IPS DF 6.9 (cell line): ENCODE results near the gene POLR2A.

Experiments
- DNase-seq: peaks from one replicate; pipeline ENCODE4 v3.0.0-alpha.2; 2013; ENCODE audit warnings: low read depth, low spot score
- H3K27ac ChIP-seq: one replicate; pipeline ENCODE4 v1.5.1; 2013; ENCODE audit warnings: low read length, control low read depth
- H3K27me3 ChIP-seq: 2 replicates; pipeline ENCODE4 v1.6.1; 2013; ENCODE audit warnings: mild to moderate bottlenecking, low read length; ENCODE audit not compliant: control insufficient read depth, insufficient read depth
- H3K36me3 ChIP-seq: 2 replicates; pipeline ENCODE4 v1.6.1; 2013; ENCODE audit warnings: low read length; ENCODE audit not compliant: control insufficient read depth, insufficient read depth
- H3K4me1 ChIP-seq: 2 replicates; pipeline ENCODE4 v1.6.1; 2013; ENCODE audit warnings: low read length; ENCODE audit not compliant: control insufficient read depth, insufficient read depth
- H3K4me3 ChIP-seq: 2 replicates; pipeline ENCODE4 v1.5.1; 2013; ENCODE audit warnings: mild to moderate bottlenecking, low read length
- H3K9me3 ChIP-seq: 2 replicates; pipeline ENCODE4 v1.6.1; 2013; ENCODE audit warnings: low read length, inconsistent platforms; ENCODE audit not compliant: control insufficient read depth, insufficient read depth
- WGBS: extraction: QIAGEN DNeasy Blood & Tissue Kit; methylation state at CpG from one replicate; pipeline ENCODE4 v1.1.7; 2013; ENCODE audit warnings: mixed read lengths, missing lambda C conversion rate; ENCODE audit not compliant: insufficient read length, insufficient coverage; 5-methylcytosine and 5-hydroxymethylcytosine counted together

POLR2A gene

DNA sequence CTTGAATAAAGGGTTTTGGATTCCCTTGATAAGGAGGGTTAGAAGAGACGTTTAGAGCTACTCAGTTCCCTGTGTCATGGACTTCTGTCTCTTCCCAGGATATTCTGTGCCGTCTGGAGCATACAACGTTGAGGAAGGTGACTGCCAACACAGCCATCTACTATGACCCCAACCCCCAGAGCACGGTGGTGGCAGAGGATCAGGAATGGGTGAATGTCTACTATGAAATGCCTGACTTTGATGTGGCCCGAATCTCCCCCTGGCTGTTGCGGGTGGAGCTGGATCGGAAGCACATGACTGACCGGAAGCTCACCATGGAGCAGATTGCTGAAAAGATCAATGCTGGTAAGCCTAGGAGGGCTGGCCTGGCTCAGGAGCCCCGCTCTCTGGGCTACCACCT is 24.7 kb downstream of the POLR2A start:
- H3K9me3 ChIP-seq = no peaks in the 10 kb centered on the region
- DNase-seq = no peak
- H3K27ac ChIP-seq = no peak overlapping the region
- no peak overlapping the region for H3K4me3 ChIP-seq
- no peaks in the 10 kb centered on the region for H3K4me1 ChIP-seq
- no CpG with 5 or more reads among the region's 9 CpGs for WGBS
- H3K27me3 ChIP-seq = no peaks in the 10 kb centered on the region
- H3K36me3 ChIP-seq = peaks cover 55% of the 10 kb centered on the region

DNA sequence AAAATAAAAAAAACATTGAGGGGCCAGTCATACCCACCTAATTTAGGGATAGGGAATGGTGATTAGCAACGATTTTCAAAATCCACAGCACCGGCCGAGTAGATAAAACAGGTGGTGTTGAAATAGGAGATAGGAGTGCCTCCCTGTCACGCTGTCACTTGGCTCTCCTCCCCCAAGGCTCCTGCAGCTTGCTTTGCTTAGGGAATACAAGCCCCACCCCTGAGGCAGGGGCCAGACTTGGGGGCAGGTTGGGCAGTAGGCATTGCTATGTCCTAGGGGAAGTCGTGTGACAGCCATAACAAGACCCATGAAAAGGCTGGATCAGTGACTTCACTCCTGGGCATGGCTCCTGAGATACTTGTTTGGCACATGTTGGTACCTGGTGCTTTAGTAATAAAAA is 25.8 kb downstream of the POLR2A start:
- no peak for DNase-seq
- H3K27ac ChIP-seq = no peak overlapping the region
- peaks cover 59% of the 10 kb centered on the region for H3K36me3 ChIP-seq
- H3K9me3 ChIP-seq = no peaks in the 10 kb centered on the region
- H3K4me3 ChIP-seq = no peak overlapping the region
- no peaks in the 10 kb centered on the region for H3K27me3 ChIP-seq
- no peaks in the 10 kb centered on the region for H3K4me1 ChIP-seq
- no CpG with 5 or more reads among the region's 5 CpGs for WGBS

DNA sequence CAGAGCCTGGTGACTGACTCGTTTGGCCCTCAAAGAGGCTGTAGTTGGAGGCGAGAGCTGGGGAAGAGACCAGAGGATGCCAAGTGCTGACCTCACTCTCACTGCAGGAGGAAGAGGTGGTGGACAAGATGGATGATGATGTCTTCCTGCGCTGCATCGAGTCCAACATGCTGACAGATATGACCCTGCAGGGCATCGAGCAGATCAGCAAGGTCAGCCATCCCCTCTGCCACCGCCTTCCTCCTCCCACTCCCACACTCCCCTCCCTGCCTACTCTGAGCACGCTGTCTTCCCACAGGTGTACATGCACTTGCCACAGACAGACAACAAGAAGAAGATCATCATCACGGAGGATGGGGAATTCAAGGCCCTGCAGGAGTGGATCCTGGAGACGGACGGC is 26.9 kb downstream of the POLR2A start:
- Histone ChIP-seq H3K4me3 (no peak overlapping the region), H3K27me3 (no peaks in the 10 kb centered on the region), H3K36me3 (peaks cover 59% of the 10 kb centered on the region), H3K4me1 (no peaks in the 10 kb centered on the region), H3K27ac (no peak overlapping the region), H3K9me3 (no peaks in the 10 kb centered on the region)
- DNase-seq = no peak
- no CpG with 5 or more reads among the region's 10 CpGs for WGBS

DNA sequence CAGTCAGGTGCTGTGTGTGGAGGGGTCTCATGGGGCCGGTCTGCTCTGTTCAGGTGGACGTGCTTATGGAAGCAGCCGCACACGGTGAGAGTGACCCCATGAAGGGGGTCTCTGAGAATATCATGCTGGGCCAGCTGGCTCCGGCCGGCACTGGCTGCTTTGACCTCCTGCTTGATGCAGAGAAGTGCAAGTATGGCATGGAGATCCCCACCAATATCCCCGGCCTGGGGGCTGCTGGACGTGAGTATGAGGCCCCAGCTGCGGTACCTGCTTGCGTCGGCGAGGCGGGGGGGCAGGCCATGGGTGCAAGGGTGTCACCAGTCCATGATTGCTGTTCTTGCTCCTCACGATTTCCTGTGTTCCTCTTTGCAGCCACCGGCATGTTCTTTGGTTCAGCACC is 27.9 kb downstream of the POLR2A start:
- no peak for DNase-seq
- H3K27me3 ChIP-seq = no peaks in the 10 kb centered on the region
- no peaks in the 10 kb centered on the region for H3K4me1 ChIP-seq
- peaks cover 54% of the 10 kb centered on the region for H3K36me3 ChIP-seq
- H3K27ac ChIP-seq = no peak overlapping the region
- no peaks in the 10 kb centered on the region for H3K9me3 ChIP-seq
- WGBS = no CpG with 5 or more reads among the region's 15 CpGs
- no peak overlapping the region for H3K4me3 ChIP-seq

DNA sequence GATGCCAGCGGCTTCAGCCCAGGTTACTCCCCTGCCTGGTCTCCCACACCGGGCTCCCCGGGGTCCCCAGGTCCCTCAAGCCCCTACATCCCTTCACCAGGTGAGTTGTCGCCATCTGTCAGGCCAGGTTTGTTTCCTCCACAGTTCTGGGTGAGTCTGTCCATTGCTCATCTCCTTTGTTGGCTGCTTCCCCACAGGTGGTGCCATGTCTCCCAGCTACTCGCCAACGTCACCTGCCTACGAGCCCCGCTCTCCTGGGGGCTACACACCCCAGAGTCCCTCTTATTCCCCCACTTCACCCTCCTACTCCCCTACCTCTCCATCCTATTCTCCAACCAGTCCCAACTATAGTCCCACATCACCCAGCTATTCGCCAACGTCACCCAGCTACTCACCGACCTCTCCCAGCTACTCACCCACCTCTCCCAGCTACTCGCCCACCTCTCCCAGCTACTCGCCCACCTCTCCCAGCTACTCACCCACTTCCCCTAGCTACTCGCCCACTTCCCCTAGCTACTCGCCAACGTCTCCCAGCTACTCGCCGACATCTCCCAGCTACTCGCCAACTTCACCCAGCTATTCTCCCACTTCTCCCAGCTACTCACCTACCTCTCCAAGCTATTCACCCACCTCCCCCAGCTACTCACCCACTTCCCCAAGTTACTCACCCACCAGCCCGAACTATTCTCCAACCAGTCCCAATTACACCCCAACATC is 28.8 kb downstream of the POLR2A start:
- Histone ChIP-seq H3K4me3 (no peak overlapping the region), H3K36me3 (peaks cover 53% of the 10 kb centered on the region), H3K27me3 (no peaks in the 10 kb centered on the region), H3K9me3 (no peaks in the 10 kb centered on the region), H3K4me1 (no peaks in the 10 kb centered on the region), H3K27ac (no peak overlapping the region)
- DNase-seq = no peak
- WGBS = no CpG with 5 or more reads among the region's 20 CpGs

DNA sequence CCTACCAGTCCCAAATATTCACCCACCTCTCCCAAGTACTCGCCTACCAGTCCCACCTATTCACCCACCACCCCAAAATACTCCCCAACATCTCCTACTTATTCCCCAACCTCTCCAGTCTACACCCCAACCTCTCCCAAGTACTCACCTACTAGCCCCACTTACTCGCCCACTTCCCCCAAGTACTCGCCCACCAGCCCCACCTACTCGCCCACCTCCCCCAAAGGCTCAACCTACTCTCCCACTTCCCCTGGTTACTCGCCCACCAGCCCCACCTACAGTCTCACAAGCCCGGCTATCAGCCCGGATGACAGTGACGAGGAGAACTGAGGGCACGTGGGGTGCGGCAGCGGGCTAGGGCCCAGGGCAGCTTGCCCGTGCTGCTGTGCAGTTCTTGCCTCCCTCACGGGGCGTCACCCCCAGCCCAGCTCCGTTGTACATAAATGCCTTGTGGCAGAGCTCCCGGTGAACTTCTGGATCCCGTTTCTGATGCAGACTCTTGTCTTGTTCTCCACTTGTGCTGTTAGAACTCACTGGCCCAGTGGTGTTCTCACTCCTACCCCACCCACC is 29.8 kb downstream of the POLR2A start:
- Histone ChIP-seq H3K4me3 (no peak overlapping the region), H3K36me3 (peaks cover 46% of the 10 kb centered on the region), H3K4me1 (no peaks in the 10 kb centered on the region), H3K9me3 (no peaks in the 10 kb centered on the region), H3K27me3 (no peaks in the 10 kb centered on the region), H3K27ac (no peak overlapping the region)
- no CpG with 5 or more reads among the region's 17 CpGs for WGBS
- DNase-seq = no peak

DNA sequence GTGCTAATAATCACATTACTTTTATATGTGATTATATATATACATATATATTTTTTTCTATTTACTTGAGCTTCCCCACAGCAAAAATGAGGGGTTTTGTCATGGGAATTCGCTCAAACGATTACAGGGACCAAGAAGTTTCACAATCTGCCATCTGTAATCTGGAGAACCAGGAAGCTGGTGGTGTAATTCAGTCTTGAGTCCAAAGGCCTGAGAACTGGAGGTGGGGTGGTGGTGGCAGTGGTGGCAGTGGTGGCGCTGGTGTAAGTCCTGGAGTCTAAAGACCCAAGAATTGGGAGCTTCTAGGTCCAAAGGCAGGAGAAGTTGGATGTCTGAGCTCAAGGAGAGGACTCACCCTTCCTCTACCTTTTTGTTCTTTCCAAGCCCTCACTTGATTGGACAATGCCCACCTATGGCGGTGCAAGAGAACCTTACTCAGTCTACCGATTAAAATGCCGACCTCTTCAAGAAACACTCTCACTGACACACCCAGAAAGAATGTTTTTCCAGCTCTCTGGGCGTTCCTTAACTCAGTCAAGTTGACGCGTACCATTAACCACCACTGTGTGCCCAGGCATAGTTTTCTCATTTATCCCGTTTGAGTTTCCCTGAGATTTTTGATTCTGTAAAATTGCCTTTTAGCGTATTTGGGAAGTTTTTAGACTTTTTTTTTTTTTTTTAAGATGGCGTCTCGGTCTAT is 31.9 kb downstream of the POLR2A start:
- Histone ChIP-seq H3K4me3 (no peak overlapping the region), H3K27me3 (no peaks in the 10 kb centered on the region), H3K36me3 (peaks cover 32% of the 10 kb centered on the region), H3K4me1 (no peaks in the 10 kb centered on the region), H3K27ac (no peak overlapping the region), H3K9me3 (no peaks in the 10 kb centered on the region)
- no CpG with 5 or more reads among the region's 13 CpGs for WGBS
- DNase-seq = no peak

DNA sequence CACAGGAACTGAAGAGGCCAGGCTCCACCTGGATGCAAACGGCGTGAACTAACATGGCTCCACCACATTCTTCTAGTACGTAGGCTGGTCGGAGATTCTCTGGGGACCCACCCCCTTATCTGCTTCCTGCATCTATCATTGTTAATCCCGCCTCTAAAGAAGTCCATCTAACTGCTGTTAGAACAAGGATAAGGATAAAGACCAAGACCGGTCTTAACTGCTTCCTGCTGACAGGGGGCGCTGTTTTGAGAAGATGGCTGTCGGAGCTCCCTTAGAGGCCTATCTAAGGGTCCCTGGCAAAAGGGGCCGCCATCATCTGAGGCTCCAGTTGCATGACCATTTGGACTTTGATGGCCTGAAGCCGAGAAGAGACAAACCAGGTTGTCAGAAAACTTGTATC is 38.9 kb downstream of the POLR2A start:
- no peaks in the 10 kb centered on the region for H3K36me3 ChIP-seq
- no peaks in the 10 kb centered on the region; the same call in 1 of the 2 replicates for H3K9me3 ChIP-seq
- H3K27me3 ChIP-seq = no peaks in the 10 kb centered on the region
- H3K27ac ChIP-seq = no peak overlapping the region
- peak; percentile 45 for DNase-seq
- H3K4me3 ChIP-seq = no peak overlapping the region
- no peaks in the 10 kb centered on the region for H3K4me1 ChIP-seq
- no CpG with 5 or more reads among the region's 10 CpGs for WGBS

DNA sequence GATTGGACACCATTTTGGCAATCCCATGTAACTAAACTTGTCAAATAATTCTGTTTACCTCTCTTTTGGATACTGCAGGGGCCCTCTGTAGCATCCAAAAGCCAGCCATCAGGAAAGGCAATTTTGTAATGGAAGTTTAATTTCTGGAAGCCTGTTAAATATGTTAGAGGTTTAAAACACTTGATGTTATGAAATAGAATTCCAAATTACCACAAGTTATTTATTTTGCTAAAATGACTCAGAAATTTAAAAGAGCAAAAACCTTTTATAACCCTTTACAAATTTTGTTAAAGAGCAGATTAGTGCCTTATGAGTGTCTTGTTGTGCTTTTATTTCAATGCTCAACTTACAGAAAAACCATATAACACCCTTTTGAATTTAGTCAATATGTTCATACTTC is 44.7 kb downstream of the POLR2A start:
- Histone ChIP-seq H3K27me3 (no peaks in the 10 kb centered on the region), H3K4me3 (no peak overlapping the region), H3K36me3 (no peaks in the 10 kb centered on the region), H3K4me1 (no peaks in the 10 kb centered on the region), H3K9me3 (peaks cover 1% of the 10 kb centered on the region), H3K27ac (no peak overlapping the region)
- DNase-seq = no peak

DNA sequence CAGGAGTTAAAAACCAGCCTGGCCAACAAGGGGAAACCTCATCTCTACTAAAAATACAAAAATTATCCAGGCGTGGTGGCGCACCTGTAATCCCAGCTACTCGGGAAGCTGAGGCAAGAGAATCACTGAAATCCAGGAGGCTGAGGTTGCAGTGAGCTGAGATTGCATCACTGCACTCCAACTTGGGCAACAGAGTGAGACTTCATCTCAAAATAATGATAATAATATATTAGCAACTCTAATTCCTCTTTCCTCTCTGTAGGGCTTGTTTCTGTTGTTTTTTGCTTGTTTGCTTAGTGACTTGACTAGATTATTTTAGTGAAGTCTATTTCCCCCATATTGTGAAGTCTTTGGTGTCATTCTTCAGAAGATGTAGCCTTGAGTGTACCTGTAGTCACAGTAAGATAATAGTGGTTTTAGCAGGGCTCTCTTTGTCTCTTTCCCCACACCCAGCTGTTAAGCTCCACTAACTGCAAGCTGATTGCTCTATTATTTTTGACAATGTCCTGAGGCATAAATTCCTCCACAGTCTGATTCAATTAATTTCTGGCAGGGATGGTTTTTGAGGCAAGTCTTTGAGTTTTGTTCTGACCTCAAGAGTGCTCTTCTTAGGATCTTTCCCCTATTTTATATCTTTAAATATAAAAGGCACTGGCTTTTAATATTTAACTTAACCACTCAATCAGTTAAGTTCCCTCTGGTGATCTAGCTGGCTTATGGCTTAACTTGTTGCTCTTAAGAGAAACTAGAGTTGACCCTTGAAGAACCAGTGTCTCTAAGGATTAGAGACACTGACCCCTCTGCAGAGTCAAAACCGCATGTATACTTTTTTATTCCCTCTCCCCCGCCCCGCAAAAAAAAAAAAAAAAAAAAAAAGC is 46.1 kb downstream of the POLR2A start:
- no peaks in the 10 kb centered on the region for H3K4me1 ChIP-seq
- no peaks in the 10 kb centered on the region for H3K36me3 ChIP-seq
- peaks cover 1% of the 10 kb centered on the region for H3K9me3 ChIP-seq
- no peak overlapping the region for H3K27ac ChIP-seq
- DNase-seq = no peak
- H3K4me3 ChIP-seq = no peak overlapping the region
- WGBS = no CpG with 5 or more reads among the region's 6 CpGs
- H3K27me3 ChIP-seq = no peaks in the 10 kb centered on the region; the same call in 1 of the 2 replicates
